Measurements from ENCODE around the gene ESRP2.

ESRP2 gene

DNA sequence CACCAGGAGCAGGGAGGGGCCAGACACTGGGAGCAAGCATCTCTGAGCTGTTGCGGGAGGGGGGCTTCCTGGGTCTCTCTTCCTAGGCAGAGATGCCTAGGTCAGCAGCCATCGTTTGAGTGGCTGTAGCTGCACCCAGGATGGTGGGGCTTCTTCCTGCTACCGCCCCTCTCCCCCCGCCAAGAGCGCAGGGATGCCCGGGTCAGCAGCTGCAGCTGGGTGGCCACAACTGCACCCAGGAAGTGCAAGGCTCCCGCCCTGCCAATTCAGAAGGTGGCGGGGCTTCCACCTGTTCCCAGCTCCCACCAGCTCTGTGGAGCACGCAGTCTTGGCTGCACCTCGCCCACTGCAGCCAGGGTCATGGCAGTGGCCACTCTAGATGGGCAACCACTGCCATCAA is 47.8 kb downstream of the ESRP2 start:
- TF ChIP-seq, protein P1, sequence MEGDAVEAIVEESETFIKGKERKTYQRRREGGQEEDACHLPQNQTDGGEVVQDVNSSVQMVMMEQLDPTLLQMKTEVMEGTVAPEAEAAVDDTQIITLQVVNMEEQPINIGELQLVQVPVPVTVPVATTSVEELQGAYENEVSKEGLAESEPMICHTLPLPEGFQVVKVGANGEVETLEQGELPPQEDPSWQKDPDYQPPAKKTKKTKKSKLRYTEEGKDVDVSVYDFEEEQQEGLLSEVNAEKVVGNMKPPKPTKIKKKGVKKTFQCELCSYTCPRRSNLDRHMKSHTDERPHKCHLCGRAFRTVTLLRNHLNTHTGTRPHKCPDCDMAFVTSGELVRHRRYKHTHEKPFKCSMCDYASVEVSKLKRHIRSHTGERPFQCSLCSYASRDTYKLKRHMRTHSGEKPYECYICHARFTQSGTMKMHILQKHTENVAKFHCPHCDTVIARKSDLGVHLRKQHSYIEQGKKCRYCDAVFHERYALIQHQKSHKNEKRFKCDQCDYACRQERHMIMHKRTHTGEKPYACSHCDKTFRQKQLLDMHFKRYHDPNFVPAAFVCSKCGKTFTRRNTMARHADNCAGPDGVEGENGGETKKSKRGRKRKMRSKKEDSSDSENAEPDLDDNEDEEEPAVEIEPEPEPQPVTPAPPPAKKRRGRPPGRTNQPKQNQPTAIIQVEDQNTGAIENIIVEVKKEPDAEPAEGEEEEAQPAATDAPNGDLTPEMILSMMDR (IDR thresholded peaks at IDR 0.05; ENCODE audit: control extremely low read depth, extremely low read depth, low read depth, missing control alignments) = no peak
- CTCF ChIA-PET = interaction anchor here (1.4 to 1.5 kb wide), 2 partner anchors 30 to 141 kb away, joined by 3 read pairs; no protein-coding TSS in a partner anchor
- POLR2A ChIA-PET = no interaction called here
- DNase-seq (ENCODE audit: extremely low spot score) = no peak

DNA sequence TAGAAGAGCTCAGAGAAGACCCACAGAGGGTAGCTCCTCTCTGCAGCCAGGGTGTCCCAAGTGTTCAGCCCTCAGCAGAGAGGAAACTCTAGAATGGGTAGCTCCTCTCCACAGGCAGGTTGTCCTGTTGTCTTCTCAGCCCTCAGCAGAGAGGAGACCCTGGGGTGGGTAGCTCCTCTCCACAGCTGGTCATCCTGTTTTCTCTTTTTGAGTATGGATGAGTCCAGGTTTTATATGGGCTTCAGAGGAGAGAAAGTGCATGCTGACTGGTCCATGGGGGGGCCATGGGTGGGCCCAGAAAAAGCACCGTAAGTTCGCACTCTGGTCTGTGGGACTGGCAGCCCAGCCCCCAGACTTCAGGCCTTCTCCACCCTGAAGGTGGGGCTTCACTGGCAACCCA is 48.4 kb downstream of the ESRP2 start:
- DNase-seq (ENCODE audit: extremely low spot score) = no peak
- ChIA-PET CTCF (interaction anchor here (0.8 to 1.7 kb wide), 3 partner anchors 8 to 141 kb away, joined by 3 to 6 read pairs (median 3); no protein-coding TSS in a partner anchor), POLR2A (no interaction called here)
- TF ChIP-seq, protein P1 (IDR thresholded peaks at IDR 0.05; ENCODE audit: control extremely low read depth, extremely low read depth, low read depth, missing control alignments) = no peak

DNA sequence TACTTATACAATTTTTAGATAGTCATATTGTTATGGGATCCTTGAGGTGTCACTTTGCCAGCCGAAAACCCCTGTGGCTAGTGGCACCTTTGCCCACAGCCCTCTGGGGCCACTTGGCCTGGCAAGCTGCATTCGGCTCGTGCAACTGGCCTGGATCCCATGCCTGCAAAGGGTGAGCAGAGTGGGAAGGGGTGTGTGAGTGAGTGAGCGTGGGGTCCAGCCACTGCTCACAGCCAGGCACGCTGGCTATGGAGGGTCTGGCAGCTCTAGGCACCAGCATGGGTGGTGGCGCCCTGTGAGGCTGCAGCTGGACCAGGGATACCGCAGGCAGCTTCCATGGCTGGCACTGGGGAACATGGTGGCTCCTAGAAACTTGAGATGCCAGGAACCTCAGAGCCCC is 49.0 kb downstream of the ESRP2 start:
- DNase-seq (ENCODE audit: extremely low spot score) = no peak
- ChIA-PET CTCF (interaction anchor here (0.8 to 1.7 kb wide), 2 partner anchors 9 to 13 kb away, joined by 3 to 6 read pairs; no protein-coding TSS in a partner anchor), POLR2A (no interaction called here)
- TF ChIP-seq, protein P1 (IDR thresholded peaks at IDR 0.05; ENCODE audit: control extremely low read depth, extremely low read depth, low read depth, missing control alignments) = no peak

DNA sequence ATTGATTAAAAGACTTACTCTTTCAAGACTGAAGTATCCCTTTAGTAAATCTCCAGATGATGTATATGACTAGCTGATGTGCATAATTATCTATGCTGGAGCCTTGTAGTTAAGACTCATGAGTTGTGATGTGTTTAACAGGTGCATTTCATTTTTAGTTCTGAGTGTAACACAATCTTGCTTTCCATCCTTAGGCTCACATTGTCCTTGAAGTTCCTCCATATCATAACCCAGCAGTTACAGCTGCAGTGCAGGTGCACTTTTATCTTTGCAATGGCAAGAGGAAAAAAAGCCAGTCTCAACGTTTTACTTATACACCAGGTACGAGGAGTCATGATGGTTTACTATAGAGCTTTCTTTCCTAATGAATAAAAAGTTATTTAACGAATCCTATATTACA is 52.9 kb downstream of the ESRP2 start:
- DNase-seq (ENCODE audit: extremely low spot score) = no peak
- ChIA-PET CTCF (interaction anchor here (0.9 to 1.7 kb wide), 2 partner anchors 9 to 11 kb away, joined by 3 to 4 read pairs; no protein-coding TSS in a partner anchor), POLR2A (no interaction called here)
- TF ChIP-seq, protein P1 (IDR thresholded peaks at IDR 0.05; ENCODE audit: control extremely low read depth, extremely low read depth, low read depth, missing control alignments) = no peak

DNA sequence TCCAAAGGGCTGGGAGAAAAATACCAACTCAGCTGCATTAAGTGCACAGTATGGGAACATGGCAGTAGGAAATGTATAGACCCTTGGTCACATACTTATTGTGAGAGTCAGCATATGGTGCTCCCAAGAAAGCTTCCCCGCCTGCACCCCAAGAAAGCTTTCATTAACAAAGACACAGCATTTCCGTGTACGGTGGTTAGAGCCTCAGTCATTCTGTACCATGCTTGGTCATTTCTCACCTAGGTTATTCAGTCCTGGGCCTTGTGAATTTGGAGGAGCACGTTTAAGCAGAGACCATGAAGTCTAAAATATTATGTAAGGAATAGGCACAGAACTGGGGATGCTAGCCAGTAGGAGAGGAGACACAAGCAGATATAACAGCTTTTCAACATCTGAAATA is 56.1 kb downstream of the ESRP2 start:
- TF ChIP-seq, protein P1 (IDR thresholded peaks at IDR 0.05; ENCODE audit: control extremely low read depth, extremely low read depth, low read depth, missing control alignments) = no peak
- ChIA-PET CTCF (interaction anchor here (1.1 to 2.3 kb wide), 6 partner anchors 10 to 251 kb away, joined by 3 to 7 read pairs (median 4); no protein-coding TSS in a partner anchor), POLR2A (no interaction called here)
- DNase-seq (ENCODE audit: extremely low spot score) = no peak

DNA sequence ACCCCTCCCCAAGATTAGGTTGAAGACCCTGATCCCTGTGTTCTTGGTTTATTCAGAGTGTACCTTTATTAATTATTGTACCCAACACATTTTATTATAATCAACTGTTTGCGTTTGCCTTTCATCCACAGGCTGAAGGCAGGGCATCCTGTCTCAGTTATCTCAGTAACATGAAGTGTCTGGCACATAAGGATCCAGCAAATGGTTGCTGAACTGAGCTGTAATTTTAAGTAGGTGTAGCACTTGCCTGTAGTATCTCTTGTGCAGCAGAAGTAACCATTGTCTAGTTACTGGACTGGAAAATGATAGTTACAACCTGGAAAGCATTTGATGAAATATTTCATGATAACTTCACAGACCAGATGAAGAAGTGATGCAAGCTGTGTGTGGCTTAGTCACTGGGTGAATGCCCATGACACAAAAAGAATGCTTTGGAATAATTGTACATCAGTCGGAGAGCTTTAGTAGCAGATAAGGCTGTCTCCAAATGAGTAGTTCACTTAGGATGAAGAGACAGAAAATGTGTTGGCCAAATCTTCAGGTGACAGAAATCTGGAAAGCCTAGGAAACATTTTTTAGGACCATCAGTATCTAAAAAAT is 56.6 kb downstream of the ESRP2 start:
- TF ChIP-seq, protein P1 (IDR thresholded peaks at IDR 0.05; ENCODE audit: control extremely low read depth, extremely low read depth, low read depth, missing control alignments) = no peak
- POLR2A ChIA-PET = no interaction called here
- no peak for DNase-seq (ENCODE audit: extremely low spot score)
- CTCF ChIA-PET = interaction anchor here (0.8 to 2.3 kb wide), 7 partner anchors 9 to 250 kb away, joined by 3 to 7 read pairs (median 3); no protein-coding TSS in a partner anchor

All from GM10248 (cell line).